ENCODE results near the gene ATXN7L1. TPM values are rescaled to one million over a fixed set of nuclear protein-coding genes. Genes with fewer than 3 reads are reported as not detected.

ATXN7L1 gene
- total and polyA plus RNA-seq, 2 of the 4 experiments (the other 2 are of a cell fraction), result 3.5 to 4.3 TPM

GRCh38 chr7:105807448-105807762 is 69.0 kb downstream of the ATXN7L1 start:
- dilution Hi-C loops (cut with HindIII; ENCODE audit: low sequenced_read_pairs, unreplicated experiment), result no loop called here
- ATAC-seq (ENCODE audit: low read depth), result no peak
- Histone ChIP-seq H2AK5ac (ENCODE audit: low read depth, low read length) (peak overlapping the region; percentile 93; the same call in 1 of the 2 replicates), H3K9ac (ENCODE audit: low read depth, low read length) (no peak overlapping the region), H3K27ac (ENCODE audit: insufficient read depth, low read length) (no peak overlapping the region), H3K9me1 (ENCODE audit: insufficient read depth, low read length) (peaks cover 26% of the 10 kb centered on the region), H2BK120ac (ENCODE audit: low read depth, low read length) (peak overlapping the region; percentile 55; the same call in 1 of the 2 replicates), H3K56ac (ENCODE audit: extremely low read depth, insufficient read depth, low read length) (no peak overlapping the region), H3K4me3 (ENCODE audit: insufficient read depth, low read depth, low read length) (no peak overlapping the region), H3K36me3 (ENCODE audit: control insufficient read depth, insufficient read depth, low read length) (no peaks in the 10 kb centered on the region), H2BK5ac (ENCODE audit: low read depth, low read length, poor library complexity, severe bottlenecking) (no peak overlapping the region), H4K20me1 (ENCODE audit: insufficient read depth, low read length) (0 out of 2 replicates have a peak, but pooled peaks cover 3% of the 10 kb centered on the region), H3K18ac (ENCODE audit: low read depth, low read length) (no peak overlapping the region), H3K9me3 (ENCODE audit: control insufficient read depth, insufficient read depth, low read length) (no peaks in the 10 kb centered on the region), H3K4me1 (ENCODE audit: control insufficient read depth, insufficient read depth, low read length) (peaks cover 29% of the 10 kb centered on the region), H4K8ac (ENCODE audit: low read depth in 2 of 2, low read length in 2 of 2) (no peak overlapping the region), H3K23ac (ENCODE audit: low read depth, low read length) (no peak overlapping the region), H4K5ac (ENCODE audit: low read depth, low read length) (no peak overlapping the region), H4K91ac (ENCODE audit: insufficient read depth, low read depth, low read length) (no peak overlapping the region), H3K14ac (replicated peaks; ENCODE audit: low read depth, low read length) (peak overlapping the region; percentile 66; the same call in 1 of the 2 replicates), H2AK9ac (replicated peaks; ENCODE audit: low read depth, low read length, poor library complexity) (no peak overlapping the region), H3K4ac (ENCODE audit: low read depth, low read length) (peak overlapping the region; percentile 56), H2BK20ac (ENCODE audit: low read depth, low read length) (peak overlapping the region; percentile 46; the same call in 1 of the 2 replicates), H3K27me3 (ENCODE audit: control insufficient read depth, insufficient read depth, low read length) (no peaks in the 10 kb centered on the region), H3K79me1 (ENCODE audit: low read depth in 1 of 2, low read length in 2 of 2) (peaks cover 2 to 47% of the 10 kb centered on the region in 2 experiments; a peak in 3 of 4 replicates), H2BK15ac (ENCODE audit: low read depth, low read length) (no peak overlapping the region; the same call in 2 of the 3 replicates), H2AFZ (replicated peaks; ENCODE audit: low read length, poor library complexity) (no peak overlapping the region), H3K4me2 (ENCODE audit: low read depth, low read length) (no peak overlapping the region)
- intact Hi-C loops (cut with micrococcal nuclease), result no loop called here
- BruUV-seq (replicated peaks), result no TSS peak
- ChIA-PET CTCF (no interaction called here), POLR2A (ENCODE audit: unreplicated experiment) (no interaction called here)
- in situ Hi-C loops (cut with MboI; ENCODE audit: low sequenced_read_pairs), result no loop called here
- no peak for TF ChIP-seq CTCF (conservative IDR thresholded peaks at IDR 0.05; ENCODE audit: low read depth, low read length)
- TF ChIP-seq ELK1 (IDR thresholded peaks at IDR 0.05; ENCODE audit: borderline replicate concordance, low read depth, low read length), result no peak
- TF ChIP-seq RAD21 (IDR thresholded peaks at IDR 0.05; ENCODE audit: low read length), result no peak
- TF ChIP-seq CHD1 (IDR thresholded peaks at IDR 0.05; ENCODE audit: low read depth, low read length), result no peak
- TF ChIP-seq NFE2L2 (IDR thresholded peaks at IDR 0.05; ENCODE audit: low read depth, low read length), result no peak
- no peak for TF ChIP-seq BHLHE40 (IDR thresholded peaks at IDR 0.05; ENCODE audit: low read depth, low read length)
- no peak for TF ChIP-seq POLR2A (IDR thresholded peaks at IDR 0.05; ENCODE audit: low read depth, low read length)
- TF ChIP-seq MAFK (IDR thresholded peaks at IDR 0.05; ENCODE audit: low read depth, low read length), result no peak
- no peak for TF ChIP-seq MXI1 (IDR thresholded peaks at IDR 0.05; ENCODE audit: borderline replicate concordance, low read depth, low read length)
- no peak for TF ChIP-seq USF2 (IDR thresholded peaks at IDR 0.05; ENCODE audit: low read depth, low read length)
- DNase-seq, result no peak
- WGBS, 2 experiments (ENCODE audit: extremely low coverage in 2 of 2, insufficient read length in 1 of 2), result 100% methylated on average over 2 of the region's 4 CpGs; no CpG with 5 or more reads in 1 of the 2 experiments

Measured in IMR-90 (cell line).